ENCODE results near the gene ADRB1.

The ADRB1 gene

GRCh38 chr10:114026189-114027040 lies 17.3 kb upstream of the ADRB1 start:
- DNase-seq: no peak

DNA sequence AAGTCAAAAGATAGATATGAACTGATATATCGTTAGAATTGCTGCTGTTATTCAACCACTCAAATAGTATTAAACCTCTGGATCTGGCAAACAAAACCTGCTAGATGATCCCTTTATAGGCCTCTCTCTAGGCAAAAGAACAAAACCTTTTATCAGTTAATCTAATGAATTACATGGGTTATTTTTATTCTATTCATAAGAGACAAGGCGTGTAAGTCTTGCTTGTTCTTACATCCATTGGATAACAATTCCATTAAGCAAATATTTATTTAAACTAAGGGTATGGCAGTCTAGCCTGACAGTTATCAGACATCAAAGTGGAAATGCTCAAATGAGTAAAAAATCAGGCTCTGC lies 16.6 kb upstream of the ADRB1 start:
- no peak for DNase-seq

DNA sequence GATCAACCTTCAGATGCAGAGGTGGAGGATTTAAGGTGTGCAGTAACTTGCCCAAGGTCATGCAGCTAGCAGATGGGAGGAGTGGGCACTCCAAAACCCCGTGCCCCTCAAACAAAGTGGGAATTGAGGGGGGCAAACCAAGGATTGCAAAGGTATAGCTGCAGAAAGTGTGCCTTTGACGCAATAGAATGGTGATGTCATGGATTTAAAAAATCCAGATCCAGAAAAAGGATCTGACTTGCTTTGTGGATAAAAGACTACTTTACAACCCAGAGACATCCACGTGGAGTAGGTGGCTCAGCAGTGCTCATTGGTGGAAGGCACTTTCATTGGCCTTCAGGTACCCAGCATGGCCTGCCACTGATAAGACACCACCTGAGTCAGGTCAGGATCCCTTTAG lies 15.7 kb upstream of the ADRB1 start:
- DNase-seq: no peak

DNA sequence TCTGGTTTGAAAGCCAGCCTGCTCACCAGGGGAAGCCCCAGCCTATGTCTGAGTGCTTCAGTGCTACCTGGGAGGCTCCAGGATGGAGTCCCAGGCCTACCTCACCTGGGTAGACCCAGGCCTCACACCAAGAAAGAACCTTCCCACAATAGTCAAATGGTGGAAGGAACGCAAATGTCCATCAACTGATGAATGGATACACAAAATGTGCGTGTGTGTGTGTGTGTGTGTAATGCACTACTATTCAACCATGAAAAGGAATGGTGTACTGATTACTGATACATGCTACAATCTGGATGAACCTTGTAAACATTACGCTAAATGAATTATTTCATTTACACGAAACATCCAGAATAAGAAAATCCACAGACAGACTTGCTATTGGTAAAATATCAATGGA lies 15.2 kb upstream of the ADRB1 start:
- no peak for DNase-seq

DNA sequence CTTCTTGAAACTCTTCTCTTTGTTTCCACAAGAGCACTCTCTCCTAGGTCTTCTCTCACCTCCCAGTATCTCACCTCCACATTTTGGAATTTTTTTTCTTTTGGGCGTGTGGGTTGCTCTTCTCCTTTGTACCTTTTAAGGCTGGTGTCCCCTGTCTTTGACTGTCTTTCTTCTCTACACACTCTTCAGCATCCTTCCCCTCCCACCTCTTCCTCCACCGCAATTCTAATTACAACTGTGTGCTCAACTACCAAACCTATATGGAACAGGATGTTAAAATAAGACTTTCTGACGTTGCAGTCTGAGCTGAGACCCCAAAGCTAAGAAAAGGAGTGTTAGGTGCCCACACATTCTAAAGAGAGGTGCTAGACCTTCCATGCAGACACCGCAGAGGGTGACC lies 14.0 kb upstream of the ADRB1 start:
- DNase-seq: no peak

DNA sequence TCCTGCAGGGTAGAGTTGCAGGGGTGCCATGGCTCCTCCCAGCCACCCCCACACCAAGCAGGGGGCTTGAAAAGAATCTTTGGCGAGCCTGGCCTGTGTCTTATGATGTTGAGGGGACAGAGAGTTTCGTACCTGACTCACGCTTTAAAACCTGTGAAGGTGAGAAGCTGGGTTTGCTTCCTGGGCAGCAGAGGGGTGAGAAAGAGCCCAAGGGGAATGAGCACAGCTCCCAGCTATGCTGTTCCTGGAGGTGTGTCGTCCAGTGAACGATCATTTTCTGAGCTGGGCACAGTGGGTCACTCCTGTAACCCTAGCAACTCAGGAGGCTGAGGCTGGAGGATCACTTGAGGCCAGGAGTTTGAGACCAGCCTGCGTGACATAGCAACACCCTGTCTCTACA lies 13.5 kb upstream of the ADRB1 start:
- no peak for DNase-seq

GRCh38 chr10:114031073-114031972 lies 12.3 kb upstream of the ADRB1 start:
- DNase-seq: no peak

GRCh38 chr10:114033566-114033965 lies 10.1 kb upstream of the ADRB1 start:
- DNase-seq: no peak

DNA sequence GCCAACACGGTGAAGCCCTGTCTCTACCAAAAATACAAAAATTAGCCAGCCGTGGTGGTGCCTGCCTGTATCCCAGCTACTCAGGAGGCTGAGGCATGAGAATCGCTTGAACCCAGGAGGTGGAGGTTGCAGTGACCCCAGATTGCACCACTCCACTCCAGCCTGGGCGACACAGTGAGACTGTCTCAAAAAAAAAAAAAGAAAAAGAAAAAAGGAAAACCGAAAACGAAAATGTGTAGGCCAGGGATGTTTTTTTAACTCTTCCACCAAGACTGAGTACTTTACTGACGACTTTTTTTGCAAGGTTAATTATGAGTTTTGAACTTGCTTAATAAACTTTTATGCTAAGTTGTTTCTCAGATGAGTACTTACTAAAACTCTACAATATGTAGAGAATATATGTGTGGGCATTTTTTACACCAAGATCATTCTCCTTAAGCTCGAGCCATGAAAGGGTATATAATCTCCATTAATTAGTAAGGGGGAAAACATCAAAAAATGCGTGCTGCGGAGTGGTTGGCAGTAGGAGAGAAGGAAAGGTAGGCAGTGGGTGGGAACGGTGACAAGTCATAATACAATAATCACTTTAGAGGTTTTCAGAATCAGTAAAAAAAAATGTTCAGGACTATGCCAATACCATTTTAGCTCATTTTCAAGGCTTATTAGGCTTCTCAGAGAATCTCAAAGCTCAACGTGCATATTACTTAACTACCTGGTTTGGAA lies 8.6 kb upstream of the ADRB1 start:
- DNase-seq: no peak

GRCh38 chr10:114035791-114036190 lies 7.9 kb upstream of the ADRB1 start:
- no peak for DNase-seq

DNA sequence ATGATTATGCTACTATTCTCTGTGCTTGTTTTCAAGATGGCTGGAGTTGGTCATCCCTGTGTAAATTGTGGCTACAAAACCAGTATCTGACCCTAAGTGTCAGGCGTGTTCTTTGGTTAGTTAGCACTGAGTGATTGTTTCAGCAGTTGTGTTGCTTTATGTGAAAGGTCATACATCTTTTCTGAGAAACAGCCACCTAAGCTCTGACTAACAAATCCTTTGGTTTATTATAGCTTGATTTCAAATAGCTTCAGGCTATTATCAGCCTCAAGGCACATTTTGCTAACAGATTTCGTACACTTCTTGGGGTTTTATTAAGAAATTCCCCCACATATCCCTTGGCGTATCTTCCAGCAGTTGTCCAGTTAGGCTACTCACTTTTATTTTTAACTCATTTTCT lies 4.8 kb upstream of the ADRB1 start:
- no peak for DNase-seq

GRCh38 chr10:114041166-114041565 lies 2.5 kb upstream of the ADRB1 start:
- DNase-seq: no peak

GRCh38 chr10:114042895-114043531 lies 653 bp upstream of the ADRB1 start:
- no peak for DNase-seq

- DNase-seq: no peak
Observed at GRCh38 chr10:114044247-114045135, 825 bp downstream of the ADRB1 start.

GRCh38 chr10:114045136-114046086 lies 1.7 kb downstream of the ADRB1 start:
- DNase-seq: no peak

DNA sequence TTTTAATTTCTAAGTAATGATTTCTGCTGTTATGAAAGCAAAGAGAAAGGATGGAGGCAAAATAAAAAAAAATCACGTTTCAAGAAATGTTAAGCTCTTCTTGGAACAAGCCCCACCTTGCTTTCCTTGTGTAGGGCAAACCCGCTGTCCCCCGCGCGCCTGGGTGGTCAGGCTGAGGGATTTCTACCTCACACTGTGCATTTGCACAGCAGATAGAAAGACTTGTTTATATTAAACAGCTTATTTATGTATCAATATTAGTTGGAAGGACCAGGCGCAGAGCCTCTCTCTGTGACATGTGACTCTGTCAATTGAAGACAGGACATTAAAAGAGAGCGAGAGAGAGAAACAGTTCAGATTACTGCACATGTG lies 2.4 kb downstream of the ADRB1 start:
- no peak for DNase-seq

DNA sequence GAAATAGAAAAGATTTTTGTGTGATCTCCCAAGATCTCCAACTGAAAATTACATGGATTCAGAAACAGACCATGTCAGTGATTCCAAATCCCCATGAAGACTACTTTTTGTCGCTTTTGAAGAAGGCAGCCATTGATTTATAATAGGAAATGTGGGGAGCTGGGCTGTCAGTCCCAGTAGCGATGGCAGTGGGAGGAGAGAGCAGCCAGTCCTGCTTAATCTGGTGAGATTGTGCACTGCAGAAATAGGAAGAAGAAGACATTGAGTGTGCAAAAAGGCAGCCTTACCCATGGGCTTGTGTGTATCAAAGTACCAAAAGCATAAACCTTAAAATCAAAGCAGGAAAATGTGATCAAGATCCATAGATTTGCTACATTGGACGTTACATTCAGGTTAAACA lies 4.8 kb downstream of the ADRB1 start:
- no peak for DNase-seq

DNA sequence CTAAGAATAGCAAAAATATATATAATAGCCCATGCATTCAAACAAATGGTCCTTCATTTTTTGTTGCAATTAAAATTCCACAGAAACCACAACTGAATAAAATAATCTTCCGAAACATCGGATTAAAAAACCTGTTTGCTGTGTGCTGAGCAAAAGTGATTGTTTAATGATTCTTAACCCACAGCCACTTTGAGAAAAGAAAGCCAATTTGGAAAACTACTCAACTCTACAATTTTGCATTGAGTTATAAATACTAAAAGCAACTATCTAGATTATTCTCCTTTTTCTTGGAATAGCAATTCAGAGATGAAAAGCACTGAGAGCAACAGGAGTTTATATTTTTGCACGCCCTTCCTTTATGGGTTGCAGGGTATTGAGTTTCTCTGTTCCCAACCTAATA lies 8.0 kb downstream of the ADRB1 start:
- no peak for DNase-seq

GRCh38 chr10:114052255-114052654 lies 8.6 kb downstream of the ADRB1 start:
- no peak for DNase-seq

- no peak for DNase-seq
Observed at GRCh38 chr10:114053946-114054345, 10.3 kb downstream of the ADRB1 start.

- DNase-seq: no peak
Observed at GRCh38 chr10:114057855-114058254, 14.2 kb downstream of the ADRB1 start.
